SK-N-SH treated with all-trans-retinoic acid at 6 μM for 48 hours (cell line): ENCODE data around the gene COQ5.

Source experiments
- ATAC-seq: fragments of 200-7000 bp; cut with Tn5 transposase; 3 replicates; pipeline ENCODE4 v1.9.1; 2020; ENCODE audit warnings: mild to moderate bottlenecking, moderate library complexity
- BACH2 ChIP-seq: fragments of 250-450 bp; sonication (Bioruptor Pico); IDR thresholded peaks from 2 replicates; pipeline ENCODE4 v1.9.0; 2021; ENCODE audit warnings: mild to moderate bottlenecking, borderline replicate concordance
- CREB5 ChIP-seq: fragments of 250-450 bp; sonication (Bioruptor Pico); IDR thresholded peaks from 2 replicates; pipeline ENCODE4 v1.5.1; 2020; ENCODE audit warnings: low read depth, mild to moderate bottlenecking, moderate library complexity
- CSDC2 ChIP-seq: fragments of 250-450 bp; sonication (Bioruptor Pico); IDR thresholded peaks from 2 replicates; pipeline ENCODE4 v1.5.0; 2020; ENCODE audit warnings: mild to moderate bottlenecking, moderate library complexity
- CSRNP3 ChIP-seq: fragments of 250-450 bp; sonication (Bioruptor Pico); IDR thresholded peaks from 2 replicates; pipeline ENCODE4 v1.5.1; 2021; ENCODE audit warnings: mild to moderate bottlenecking, moderate library complexity
- ESRRG ChIP-seq: fragments of 250-450 bp; sonication (Bioruptor Pico); IDR thresholded peaks from 2 replicates; pipeline ENCODE4 v1.6.1; 2021; ENCODE audit warnings: mild to moderate bottlenecking
- GLIS3 ChIP-seq: fragments of 250-450 bp; sonication (Bioruptor Pico); IDR thresholded peaks from 2 replicates; pipeline ENCODE4 v1.5.0; 2020; ENCODE audit warnings: mild to moderate bottlenecking, moderate library complexity
- ISL1 ChIP-seq: fragments of 250-450 bp; sonication (Bioruptor Pico); IDR thresholded peaks from 2 replicates; pipeline ENCODE4 v2.1.2; 2022; ENCODE audit warnings: mild to moderate bottlenecking, moderate library complexity
- OSR1 ChIP-seq: fragments of 250-450 bp; sonication (Bioruptor Pico); IDR thresholded peaks from 2 replicates; pipeline ENCODE4 v1.8.0; 2022; ENCODE audit warnings: moderate library complexity, mild to moderate bottlenecking, inconsistent platforms
- PATZ1 ChIP-seq: fragments of 250-450 bp; sonication (Bioruptor Pico); IDR thresholded peaks from 2 replicates; pipeline ENCODE4 v1.8.0; 2020; ENCODE audit warnings: mild to moderate bottlenecking, moderate library complexity, borderline replicate concordance
- POU6F1 ChIP-seq: fragments of 250-450 bp; sonication (Bioruptor Pico); IDR thresholded peaks from 2 replicates; pipeline ENCODE4 v1.8.0; 2021; ENCODE audit warnings: low read depth, mild to moderate bottlenecking, moderate library complexity, borderline replicate concordance
- PPARA ChIP-seq: fragments of 250-450 bp; sonication (Bioruptor Pico); IDR thresholded peaks from 2 replicates; pipeline ENCODE4 v1.5.0; 2020; ENCODE audit warnings: mild to moderate bottlenecking, borderline replicate concordance
- RARB ChIP-seq: fragments of 250-450 bp; sonication (Bioruptor Pico); IDR thresholded peaks from 2 replicates; pipeline ENCODE4 v1.8.0; 2021; ENCODE audit warnings: mild to moderate bottlenecking, moderate library complexity
- SNAI2 ChIP-seq: fragments of 250-450 bp; sonication (Bioruptor Pico); IDR thresholded peaks from 2 replicates; pipeline ENCODE4 v1.5.0; 2020; ENCODE audit warnings: mild to moderate bottlenecking, moderate library complexity
- TCF4 ChIP-seq: fragments of 250-450 bp; sonication (Bioruptor Pico); IDR thresholded peaks from 2 replicates; pipeline ENCODE4 v1.8.0; 2021; ENCODE audit warnings: mild to moderate bottlenecking, moderate library complexity, borderline replicate concordance
- TOX ChIP-seq: fragments of 250-450 bp; sonication (Bioruptor Pico); IDR thresholded peaks from 2 replicates; pipeline ENCODE4 v1.8.0; 2021; ENCODE audit warnings: mild to moderate bottlenecking, moderate library complexity, borderline replicate concordance
- TSHZ2 ChIP-seq: fragments of 250-450 bp; sonication (Bioruptor Pico); IDR thresholded peaks from 2 replicates; pipeline ENCODE4 v1.5.0; 2020; ENCODE audit warnings: mild to moderate bottlenecking, moderate library complexity
- ZC3H10 ChIP-seq: fragments of 250-450 bp; sonication (Bioruptor Pico); IDR thresholded peaks from 2 replicates; pipeline ENCODE4 v1.5.1; 2021; ENCODE audit warnings: mild to moderate bottlenecking, moderate library complexity
- ZFP3 ChIP-seq: fragments of 250-450 bp; sonication (Bioruptor Pico); IDR thresholded peaks from 2 replicates; pipeline ENCODE4 v1.5.0; 2020; ENCODE audit warnings: mild to moderate bottlenecking, moderate library complexity
- ZFP30 ChIP-seq: fragments of 450-650 bp; formaldehyde crosslinking; IDR thresholded peaks from 2 replicates; pipeline ENCODE4 v1.5.0; 2022; ENCODE audit warnings: mild to moderate bottlenecking, moderate library complexity
- ZNF565 ChIP-seq: fragments of 450-650 bp; formaldehyde crosslinking; conservative IDR thresholded peaks from 2 replicates; pipeline ENCODE4 v1.5.0; 2020; ENCODE audit warnings: low read depth, mild to moderate bottlenecking, moderate library complexity
- ZNF70 ChIP-seq: fragments of 450-650 bp; formaldehyde crosslinking; IDR thresholded peaks from 2 replicates; pipeline ENCODE4 v1.5.0; 2020; ENCODE audit warnings: mild to moderate bottlenecking, moderate library complexity
- ZNF8 ChIP-seq: fragments of 450-650 bp; formaldehyde crosslinking; IDR thresholded peaks from 2 replicates; pipeline ENCODE4 v1.5.0; 2020; ENCODE audit warnings: mild to moderate bottlenecking, moderate library complexity

COQ5 gene

GRCh38 chr12:120571299-120571698 is 42.3 kb upstream of the COQ5 start:
- no peak for ATAC-seq
- TF ChIP-seq TOX (CRISPR knock-in tag) (no peak), ESRRG (CRISPR knock-in tag) (no peak), CREB5 (no peak), BACH2 (CRISPR knock-in tag) (no peak), ZFP3 (no peak)

- TF ChIP-seq RARB (CRISPR knock-in tag) = no peak
- no peak for TF ChIP-seq CREB5
- no peak for TF ChIP-seq CSDC2 (CRISPR knock-in tag)
- TF ChIP-seq PATZ1 = no peak
- TF ChIP-seq POU6F1 (CRISPR knock-in tag) = no peak
- TF ChIP-seq ZFP3 = no peak
- TF ChIP-seq ISL1 = no peak
- no peak for TF ChIP-seq TCF4 (CRISPR knock-in tag)
- TF ChIP-seq ZNF70 (CRISPR knock-in tag) = no peak
- no peak for TF ChIP-seq ZNF565 (CRISPR knock-in tag)
- no peak for TF ChIP-seq CSRNP3
- TF ChIP-seq SNAI2 (CRISPR knock-in tag) = no peak
- no peak for TF ChIP-seq GLIS3 (CRISPR knock-in tag)
- TF ChIP-seq OSR1 = no peak
- TF ChIP-seq ZFP30 (CRISPR knock-in tag) = no peak
- TF ChIP-seq ZNF8 (CRISPR knock-in tag) = no peak
- TF ChIP-seq TSHZ2 (CRISPR knock-in tag) = no peak
- no peak for TF ChIP-seq ZC3H10
- TF ChIP-seq ESRRG (CRISPR knock-in tag) = no peak
- no peak for ATAC-seq
These were observed 34.5 kb upstream of the COQ5 start for GRCh38 chr12:120563495-120563894.

- ATAC-seq = no peak
- TF ChIP-seq TOX (CRISPR knock-in tag) (no peak), OSR1 (no peak), GLIS3 (CRISPR knock-in tag) (no peak), ZNF565 (CRISPR knock-in tag) (no peak), TCF4 (CRISPR knock-in tag) (no peak), PATZ1 (no peak), BACH2 (CRISPR knock-in tag) (no peak), ZFP30 (CRISPR knock-in tag) (no peak), ZC3H10 (no peak), CSRNP3 (no peak), CREB5 (no peak), PPARA (CRISPR knock-in tag) (no peak), ESRRG (CRISPR knock-in tag) (no peak), ZNF8 (CRISPR knock-in tag) (no peak)
These were observed 33.9 kb upstream of the COQ5 start for GRCh38 chr12:120562906-120563305.
